Measurements from ENCODE around the gene CCSER2.

Gene CCSER2

GRCh38 chr10:84548869-84549268 is 220.5 kb downstream of the CCSER2 start:
- no peak for DNase-seq (ENCODE audit: low read depth)

GRCh38 chr10:84549368-84550165 is 221.2 kb downstream of the CCSER2 start:
- DNase-seq (ENCODE audit: low read depth) = no peak

- DNase-seq (ENCODE audit: low read depth) = no peak
Observed at GRCh38 chr10:84550756-84551436, 222.5 kb downstream of the CCSER2 start.

GRCh38 chr10:84551437-84552120 is 223.2 kb downstream of the CCSER2 start:
- DNase-seq (ENCODE audit: low read depth) = no peak

GRCh38 chr10:84552478-84552877 is 224.1 kb downstream of the CCSER2 start:
- DNase-seq (ENCODE audit: low read depth) = no peak

- no peak for DNase-seq (ENCODE audit: low read depth)
Observed at GRCh38 chr10:84562592-84562991, 234.2 kb downstream of the CCSER2 start.

DNA sequence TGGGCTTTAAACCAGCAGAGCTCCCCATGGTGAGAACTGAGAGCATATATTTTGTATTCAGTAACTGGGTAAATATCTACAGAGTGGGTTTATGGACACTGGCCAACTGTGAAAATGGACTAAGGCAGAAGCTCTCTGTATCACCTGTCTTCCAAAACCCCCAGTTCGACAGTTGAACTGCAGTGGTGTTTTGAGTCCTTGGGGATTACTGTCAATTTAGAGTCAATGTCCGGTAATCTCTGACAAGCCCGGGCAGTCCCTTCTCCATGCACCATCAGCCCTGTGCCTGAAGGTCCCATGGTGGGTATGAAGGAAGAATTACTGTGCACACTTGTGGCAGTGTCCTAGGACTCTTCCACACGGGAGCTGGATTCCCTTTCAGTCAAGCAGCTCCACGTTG is 235.0 kb downstream of the CCSER2 start:
- DNase-seq (ENCODE audit: low read depth) = no peak

DNA sequence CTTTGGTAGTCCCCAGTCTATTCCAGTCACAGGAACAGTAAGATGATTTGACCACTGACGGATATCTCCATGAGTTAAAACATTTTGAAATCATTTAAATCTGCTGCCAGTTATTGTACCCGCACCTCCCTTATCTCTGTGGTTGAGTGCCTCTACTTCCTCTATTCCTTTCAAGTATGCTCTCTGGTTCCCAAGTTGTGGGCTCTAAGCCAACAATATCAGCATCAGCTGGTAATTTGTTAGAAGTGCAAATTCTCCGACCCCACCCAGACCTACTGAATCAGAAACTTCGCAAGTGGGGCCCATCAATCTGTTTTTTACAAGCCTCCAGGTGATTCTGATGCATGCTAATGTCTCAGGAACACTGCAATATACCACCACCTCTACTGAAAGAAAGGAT is 235.5 kb downstream of the CCSER2 start:
- DNase-seq (ENCODE audit: low read depth) = no peak

GRCh38 chr10:84565881-84566582 is 237.6 kb downstream of the CCSER2 start:
- DNase-seq (ENCODE audit: low read depth) = no peak

- DNase-seq (ENCODE audit: low read depth) = no peak
Observed at GRCh38 chr10:84567133-84567532, 238.7 kb downstream of the CCSER2 start.
